ENCODE measurements around the gene JARID2.

JARID2 gene

GRCh38 chr6:15248451-15249370 is 2.8 kb downstream of the JARID2 start:
- Histone ChIP-seq H3K4me1 (ENCODE audit: control insufficient read depth, insufficient read depth, low read length) (peaks cover 21% of the 10 kb centered on the region), H3K9ac (ENCODE audit: low read depth, low read length) (peak overlapping the region; percentile 69)

GRCh38 chr6:15249371-15250019 is 3.6 kb downstream of the JARID2 start:
- Histone ChIP-seq H3K9ac (ENCODE audit: low read depth, low read length) (peak overlapping the region; percentile 69), H3K4me3 (ENCODE audit: low read length) (peak overlapping the region; percentile 77), H3K36me3 (ENCODE audit: insufficient read depth, low read length) (no peaks in the 10 kb centered on the region)

More at GRCh38 chr6:15248451-15249370, 2.8 kb downstream of the JARID2 start:
- Histone ChIP-seq H3K27me3 (ENCODE audit: control insufficient read depth, insufficient read depth, low read length) (no peaks in the 10 kb centered on the region), H3K9me3 (replicated peaks; ENCODE audit: low read length) (no peaks in the 10 kb centered on the region), H3K4me2 (ENCODE audit: low read length) (peak overlapping the region; percentile 80), H3K36me3 (ENCODE audit: insufficient read depth, low read length) (no peaks in the 10 kb centered on the region), H3K4me3 (ENCODE audit: low read length) (peak overlapping the region; percentile 77)

GRCh38 chr6:15250187-15251168 is 4.6 kb downstream of the JARID2 start:
- Histone ChIP-seq H3K27me3 (ENCODE audit: control insufficient read depth, insufficient read depth, low read length) (no peaks in the 10 kb centered on the region), H3K4me2 (ENCODE audit: low read length) (peak overlapping the region; percentile 80), H3K9ac (ENCODE audit: low read depth, low read length) (peak overlapping the region; percentile 69), H3K4me1 (ENCODE audit: control insufficient read depth, insufficient read depth, low read length) (peaks cover 17% of the 10 kb centered on the region), H3K4me3 (ENCODE audit: low read length) (no peak overlapping the region), H3K9me3 (replicated peaks; ENCODE audit: low read length) (no peaks in the 10 kb centered on the region), H3K36me3 (ENCODE audit: insufficient read depth, low read length) (no peaks in the 10 kb centered on the region)

More at GRCh38 chr6:15249371-15250019, 3.6 kb downstream of the JARID2 start:
- Histone ChIP-seq H3K4me1 (ENCODE audit: control insufficient read depth, insufficient read depth, low read length) (peaks cover 18% of the 10 kb centered on the region), H3K4me2 (ENCODE audit: low read length) (peak overlapping the region; percentile 80), H3K27me3 (ENCODE audit: control insufficient read depth, insufficient read depth, low read length) (no peaks in the 10 kb centered on the region), H3K9me3 (replicated peaks; ENCODE audit: low read length) (no peaks in the 10 kb centered on the region)

GRCh38 chr6:15252195-15252594 is 6.3 kb downstream of the JARID2 start:
- no peaks in the 10 kb centered on the region for H3K36me3 ChIP-seq (ENCODE audit: insufficient read depth, low read length)
- H3K9me3 ChIP-seq (replicated peaks; ENCODE audit: low read length) = no peaks in the 10 kb centered on the region
- no peak overlapping the region for H3K4me3 ChIP-seq (ENCODE audit: low read length)
- H3K27me3 ChIP-seq (ENCODE audit: control insufficient read depth, insufficient read depth, low read length) = no peaks in the 10 kb centered on the region
- no peak overlapping the region for H3K9ac ChIP-seq (ENCODE audit: low read depth, low read length)
- H3K4me1 ChIP-seq (ENCODE audit: control insufficient read depth, insufficient read depth, low read length) = peaks cover 28% of the 10 kb centered on the region
- H3K4me2 ChIP-seq (ENCODE audit: low read length) = no peak overlapping the region

- Histone ChIP-seq H3K27me3 (ENCODE audit: control insufficient read depth, insufficient read depth, low read length) (no peaks in the 10 kb centered on the region), H3K9me3 (replicated peaks; ENCODE audit: low read length) (no peaks in the 10 kb centered on the region), H3K36me3 (ENCODE audit: insufficient read depth, low read length) (no peaks in the 10 kb centered on the region), H3K9ac (ENCODE audit: low read depth, low read length) (no peak overlapping the region), H3K4me1 (ENCODE audit: control insufficient read depth, insufficient read depth, low read length) (peaks cover 35% of the 10 kb centered on the region), H3K4me2 (ENCODE audit: low read length) (no peak overlapping the region), H3K4me3 (ENCODE audit: low read length) (no peak overlapping the region)
Measured at GRCh38 chr6:15253203-15254022, 7.5 kb downstream of the JARID2 start.

GRCh38 chr6:15254070-15254975 is 8.5 kb downstream of the JARID2 start:
- Histone ChIP-seq H3K4me3 (ENCODE audit: low read length) (no peak overlapping the region), H3K36me3 (ENCODE audit: insufficient read depth, low read length) (no peaks in the 10 kb centered on the region), H3K4me2 (ENCODE audit: low read length) (no peak overlapping the region), H3K9me3 (replicated peaks; ENCODE audit: low read length) (no peaks in the 10 kb centered on the region), H3K27me3 (ENCODE audit: control insufficient read depth, insufficient read depth, low read length) (no peaks in the 10 kb centered on the region), H3K9ac (ENCODE audit: low read depth, low read length) (no peak overlapping the region), H3K4me1 (ENCODE audit: control insufficient read depth, insufficient read depth, low read length) (peaks cover 39% of the 10 kb centered on the region)

- Histone ChIP-seq H3K4me3 (ENCODE audit: low read length) (no peak overlapping the region), H3K27me3 (ENCODE audit: control insufficient read depth, insufficient read depth, low read length) (no peaks in the 10 kb centered on the region), H3K9ac (ENCODE audit: low read depth, low read length) (no peak overlapping the region), H3K9me3 (replicated peaks; ENCODE audit: low read length) (no peaks in the 10 kb centered on the region), H3K4me2 (ENCODE audit: low read length) (no peak overlapping the region), H3K4me1 (ENCODE audit: control insufficient read depth, insufficient read depth, low read length) (peaks cover 39% of the 10 kb centered on the region), H3K36me3 (ENCODE audit: insufficient read depth, low read length) (no peaks in the 10 kb centered on the region)
Measured at GRCh38 chr6:15255481-15255880, 9.6 kb downstream of the JARID2 start.

- Histone ChIP-seq H3K9me3 (replicated peaks; ENCODE audit: low read length) (no peaks in the 10 kb centered on the region), H3K27me3 (ENCODE audit: control insufficient read depth, insufficient read depth, low read length) (no peaks in the 10 kb centered on the region), H3K4me3 (ENCODE audit: low read length) (no peak overlapping the region), H3K4me2 (ENCODE audit: low read length) (no peak overlapping the region), H3K4me1 (ENCODE audit: control insufficient read depth, insufficient read depth, low read length) (peaks cover 44% of the 10 kb centered on the region), H3K36me3 (ENCODE audit: insufficient read depth, low read length) (no peaks in the 10 kb centered on the region), H3K9ac (ENCODE audit: low read depth, low read length) (no peak overlapping the region)
Measured at GRCh38 chr6:15255909-15256395, 10.1 kb downstream of the JARID2 start.

- no peak overlapping the region for H3K4me2 ChIP-seq (ENCODE audit: low read length)
- no peak overlapping the region for H3K9ac ChIP-seq (ENCODE audit: low read depth, low read length)
- peaks cover 49% of the 10 kb centered on the region for H3K4me1 ChIP-seq (ENCODE audit: control insufficient read depth, insufficient read depth, low read length)
- no peaks in the 10 kb centered on the region for H3K27me3 ChIP-seq (ENCODE audit: control insufficient read depth, insufficient read depth, low read length)
- no peaks in the 10 kb centered on the region for H3K36me3 ChIP-seq (ENCODE audit: insufficient read depth, low read length)
- H3K4me3 ChIP-seq (ENCODE audit: low read length) = no peak overlapping the region
- H3K9me3 ChIP-seq (replicated peaks; ENCODE audit: low read length) = no peaks in the 10 kb centered on the region
Measured at GRCh38 chr6:15256538-15257271, 10.8 kb downstream of the JARID2 start.

All from skeletal muscle satellite cell (primary cell).